ENCODE results near the gene LHFPL2. TPM values are rescaled to one million over a fixed set of nuclear protein-coding genes. Genes with fewer than 3 reads are reported as not detected.
"Not testable (repeated sequence)": the region's sequence is repeated elsewhere in the genome, so short reads cannot be mapped to it uniquely, and the experiment has no call there.

The LHFPL2 gene
- total RNA-seq, 2 experiments from 2014 or later = 0.19 to 0.25 TPM

GRCh38 chr5:78624011-78624541 is 24.5 kb downstream of the LHFPL2 start:
- Mint-ChIP-seq H3K4me3 (no peak overlapping the region), H3K27ac (no peak overlapping the region), H3K4me1 (ENCODE audit: low read depth) (no peaks in the 10 kb centered on the region), H3K27me3 (peaks cover 15% of the 10 kb centered on the region), H3K36me3 (ENCODE audit: low read depth) (no peaks in the 10 kb centered on the region), H3K9me3 (peaks cover 4% of the 10 kb centered on the region)
- no peak overlapping the region for H3K27ac ChIP-seq (ENCODE audit: low read depth in 1 of 2, low read length in 2 of 2)
- H3K36me3 ChIP-seq (ENCODE audit: insufficient read depth, low read length) = no peaks in the 10 kb centered on the region
- no peak overlapping the region for H3K4me3 ChIP-seq (ENCODE audit: low read length)
- TF ChIP-seq CTCF (IDR thresholded peaks at IDR 0.05) = no peak
- ChIA-PET CTCF (no interaction called here), POLR2A (no interaction called here)
- ATAC-seq (ENCODE audit: poor library complexity) (no peak), DNase-seq (no peak)
- intact Hi-C loops (cut with DNase I, micrococcal nuclease) = no loop called here
- H3K4me1 ChIP-seq (ENCODE audit: insufficient read depth, low read length) = no peaks in the 10 kb centered on the region
- H3K27me3 ChIP-seq (ENCODE audit: control insufficient read depth in 1 of 2, insufficient read depth in 2 of 2, low read length in 2 of 2) = no peaks in the 10 kb centered on the region
- no peaks in the 10 kb centered on the region for H3K9me3 ChIP-seq (ENCODE audit: control insufficient read depth in 1 of 2, insufficient read depth in 1 of 2, low read length in 2 of 2)

- no peaks in the 10 kb centered on the region for H3K36me3 Mint-ChIP-seq (ENCODE audit: low read depth)
- POLR2A ChIA-PET = no interaction called here
- H3K9me3 ChIP-seq (ENCODE audit: control insufficient read depth in 1 of 2, insufficient read depth in 1 of 2, low read length in 2 of 2) = no peaks in the 10 kb centered on the region
- no peak for DNase-seq
- peaks cover 5% of the 10 kb centered on the region for H3K27me3 Mint-ChIP-seq
- H3K4me3 ChIP-seq (ENCODE audit: low read length) = no peak overlapping the region
- no peak for TF ChIP-seq CTCF (IDR thresholded peaks at IDR 0.05)
- intact Hi-C loops (cut with DNase I, micrococcal nuclease) = no loop called here
- CTCF ChIA-PET = no interaction called here
- no peak overlapping the region for H3K27ac Mint-ChIP-seq
- no peaks in the 10 kb centered on the region for H3K4me1 ChIP-seq (ENCODE audit: insufficient read depth, low read length)
- no peak overlapping the region for H3K4me3 Mint-ChIP-seq
- H3K27ac ChIP-seq (ENCODE audit: low read depth in 1 of 2, low read length in 2 of 2) = no peak overlapping the region
- no peak for ATAC-seq (ENCODE audit: poor library complexity)
- no peaks in the 10 kb centered on the region for H3K36me3 ChIP-seq (ENCODE audit: insufficient read depth, low read length)
- H3K4me1 Mint-ChIP-seq (ENCODE audit: low read depth) = no peaks in the 10 kb centered on the region
- H3K9me3 Mint-ChIP-seq = peaks cover 4% of the 10 kb centered on the region
- no peaks in the 10 kb centered on the region for H3K27me3 ChIP-seq (ENCODE audit: control insufficient read depth in 1 of 2, insufficient read depth in 2 of 2, low read length in 2 of 2)
Measured at GRCh38 chr5:78622302-78622971, 26.1 kb downstream of the LHFPL2 start.

- POLR2A ChIA-PET = no interaction called here
- intact Hi-C loops (cut with DNase I, micrococcal nuclease) = no loop called here
- Mint-ChIP-seq H3K4me1 (ENCODE audit: low read depth) (no peaks in the 10 kb centered on the region), H3K9me3 (peaks cover 4% of the 10 kb centered on the region), H3K27ac (no peak overlapping the region), H3K36me3 (ENCODE audit: low read depth) (no peaks in the 10 kb centered on the region), H3K4me3 (no peak overlapping the region), H3K27me3 (peaks cover 5% of the 10 kb centered on the region)
- Histone ChIP-seq H3K4me3 (ENCODE audit: low read length) (no peak overlapping the region), H3K27me3 (ENCODE audit: control insufficient read depth in 1 of 2, insufficient read depth in 2 of 2, low read length in 2 of 2) (no peaks in the 10 kb centered on the region), H3K9me3 (ENCODE audit: control insufficient read depth in 1 of 2, insufficient read depth in 1 of 2, low read length in 2 of 2) (no peaks in the 10 kb centered on the region), H3K4me1 (ENCODE audit: insufficient read depth, low read length) (no peaks in the 10 kb centered on the region), H3K27ac (ENCODE audit: low read depth in 1 of 2, low read length in 2 of 2) (no peak overlapping the region), H3K36me3 (ENCODE audit: insufficient read depth, low read length) (no peaks in the 10 kb centered on the region)
- TF ChIP-seq CTCF (IDR thresholded peaks at IDR 0.05) = no peak
- ATAC-seq (ENCODE audit: poor library complexity) (no peak), DNase-seq (no peak)
- CTCF ChIA-PET = no interaction called here
Measured at GRCh38 chr5:78621291-78621738, 27.3 kb downstream of the LHFPL2 start.

- H3K27me3 ChIP-seq (ENCODE audit: control insufficient read depth in 1 of 2, insufficient read depth in 2 of 2, low read length in 2 of 2); intact Hi-C loops (cut with DNase I, micrococcal nuclease); H3K4me3 ChIP-seq (ENCODE audit: low read length); H3K36me3 Mint-ChIP-seq (ENCODE audit: low read depth); H3K27ac Mint-ChIP-seq; H3K4me1 Mint-ChIP-seq (ENCODE audit: low read depth); CTCF ChIA-PET; H3K27ac ChIP-seq (ENCODE audit: low read depth in 1 of 2, low read length in 2 of 2); H3K4me1 ChIP-seq (ENCODE audit: insufficient read depth, low read length); DNase-seq; H3K9me3 Mint-ChIP-seq; H3K9me3 ChIP-seq (ENCODE audit: control insufficient read depth in 1 of 2, insufficient read depth in 1 of 2, low read length in 2 of 2); ATAC-seq (ENCODE audit: poor library complexity); POLR2A ChIA-PET; H3K27me3 Mint-ChIP-seq; H3K36me3 ChIP-seq (ENCODE audit: insufficient read depth, low read length); H3K4me3 Mint-ChIP-seq: not testable (repeated sequence)
Measured at GRCh38 chr5:78620119-78620518, 28.5 kb downstream of the LHFPL2 start.
